Stimulated activated CD4-positive, alpha-beta T cell treated with anti-CD3 and anti-CD28 coated beads, Interleukin-1b, Interleukin-23, amount 100 ng/mL, for 48 hours (primary cell): ENCODE results near the gene C3orf20.

ENCODE experiments used
- DNase-seq: peaks from one replicate; pipeline ENCODE4 v3.0.0-alpha.2; 2020

The C3orf20 gene

DNA sequence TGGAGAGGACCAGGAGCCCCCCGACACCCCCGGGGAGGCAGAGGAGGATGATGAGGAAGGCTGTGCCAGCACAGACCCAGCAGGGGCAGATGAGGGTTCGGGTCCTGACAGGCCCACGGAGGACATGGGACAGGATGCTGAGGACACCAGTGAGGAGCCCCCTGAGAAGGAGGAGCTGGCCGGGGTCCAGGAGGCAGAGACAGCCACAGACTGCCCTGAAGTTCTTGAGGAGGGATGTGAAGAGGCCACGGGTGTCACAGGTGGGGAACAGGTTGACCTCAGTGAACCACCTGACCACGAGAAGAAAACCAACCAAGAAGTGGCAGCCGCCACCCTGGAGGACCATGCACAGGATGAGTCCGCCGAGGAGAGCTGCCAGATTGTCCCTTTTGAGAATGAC, 144.7 kb downstream of the C3orf20 start:
- DNase-seq: no peak

DNA sequence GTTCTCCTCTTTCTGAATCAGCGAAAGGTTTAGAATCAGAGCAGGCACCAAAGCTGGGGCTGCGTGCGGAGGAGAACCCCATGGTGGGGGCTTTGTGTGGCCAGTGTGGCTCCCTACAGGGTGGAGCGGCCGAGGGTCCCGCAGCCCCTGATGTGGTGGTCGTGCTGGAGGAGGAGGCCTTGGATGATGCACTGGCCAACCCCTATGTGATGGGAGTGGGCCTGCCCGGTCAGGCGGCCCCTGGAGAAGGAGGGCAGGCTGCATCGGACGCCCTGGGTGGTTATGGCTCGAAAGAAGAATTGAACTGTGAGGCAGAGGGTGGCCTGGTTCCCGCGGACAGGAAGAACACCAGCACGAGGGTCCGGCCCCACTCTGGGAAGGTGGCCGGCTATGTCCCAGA, 145.2 kb downstream of the C3orf20 start:
- no peak for DNase-seq

DNA sequence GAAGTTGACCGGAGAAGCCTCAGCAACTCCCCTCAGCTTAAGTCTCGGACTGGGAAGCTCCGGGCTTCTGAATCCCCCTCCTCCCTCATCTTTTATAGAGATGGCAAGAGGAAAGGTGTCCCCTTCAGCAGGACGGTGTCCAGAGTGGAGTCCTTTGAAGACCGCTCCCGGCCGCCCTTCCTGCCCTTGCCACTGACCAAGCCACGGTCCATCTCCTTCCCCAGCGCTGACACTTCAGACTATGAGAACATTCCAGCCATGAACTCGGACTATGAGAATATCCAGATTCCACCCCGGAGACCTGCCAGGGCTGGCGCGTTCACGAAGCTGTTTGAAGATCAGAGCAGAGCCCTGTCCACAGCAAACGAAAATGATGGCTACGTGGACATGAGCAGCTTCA, 146.2 kb downstream of the C3orf20 start:
- no peak for DNase-seq

DNA sequence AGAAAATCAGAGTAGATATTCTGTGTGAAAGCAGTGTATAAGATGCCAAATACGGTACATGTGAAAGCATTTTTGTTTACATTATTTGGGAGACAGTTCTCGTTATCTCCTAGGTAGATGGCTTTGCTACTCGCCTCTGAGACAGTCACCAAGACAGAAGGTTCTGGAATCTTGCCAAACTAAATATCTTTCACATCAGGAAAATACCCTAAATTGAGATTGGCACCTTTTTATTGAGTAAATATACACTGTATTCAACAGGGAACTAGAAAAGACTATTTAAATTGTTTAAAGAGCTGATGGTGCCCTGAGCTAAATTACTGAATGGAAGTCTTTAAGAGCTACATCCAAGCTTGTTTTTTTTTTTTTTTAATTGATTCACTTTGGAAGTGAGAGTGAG, 147.2 kb downstream of the C3orf20 start:
- no peak for DNase-seq
